GM23338 (cell line): ENCODE measurements around the gene KCNMA1. TPM values are rescaled to one million over a fixed set of nuclear protein-coding genes. Genes with fewer than 3 reads are reported as not detected.

Source experiments
- ATAC-seq: fragments of 200-7000 bp; cut with Tn5 transposase; 3 replicates; pipeline ENCODE4 v1.9.1; 2020
- DNase-seq: peaks from one replicate; pipeline ENCODE4 v3.0.0-alpha.2; 2015; ENCODE audit warnings: low spot score
- H2AFZ ChIP-seq: fragments of 200-600 bp; sonication (generic); 2 replicates; pipeline ENCODE4 v1.8.0; 2016; ENCODE audit warnings: antibody characterized with exemption, mild to moderate bottlenecking, moderate library complexity
- H3F3A ChIP-seq: fragments of 200-600 bp; sonication (generic); replicated peaks from 2 replicates; pipeline ENCODE4 v1.8.0; 2017; ENCODE audit warnings: antibody characterized with exemption, mixed run types, low read depth
- H3K27ac ChIP-seq: fragments of 200-600 bp; sonication (generic); 2 replicates; pipeline ENCODE4 v1.6.1; 2016; ENCODE audit warnings: low read depth
- H3K27me3 ChIP-seq: fragments of 200-600 bp; sonication (generic); 2 replicates; pipeline ENCODE4 v1.8.0; 2016; ENCODE audit warnings: mild to moderate bottlenecking, mixed run types, moderate library complexity; ENCODE audit not compliant: insufficient read depth
- H3K36me3 ChIP-seq: fragments of 200-600 bp; sonication (generic); 2 replicates; pipeline ENCODE4 v1.8.0; 2016; ENCODE audit warnings: mild to moderate bottlenecking; ENCODE audit not compliant: insufficient read depth
- H3K4me1 ChIP-seq: fragments of 200-600 bp; sonication (generic); 2 replicates; pipeline ENCODE4 v1.8.0; 2016; ENCODE audit warnings: mild to moderate bottlenecking, moderate library complexity; ENCODE audit not compliant: insufficient read depth
- H3K4me2 ChIP-seq: fragments of 200-600 bp; sonication (generic); 2 replicates; pipeline ENCODE4 v1.7.1; 2017; ENCODE audit warnings: mixed run types
- H3K4me3 ChIP-seq: fragments of 200-600 bp; sonication (generic); 2 replicates; pipeline ENCODE4 v1.6.1; 2016; ENCODE audit warnings: mixed run types
- H3K79me2 ChIP-seq: fragments of 200-600 bp; sonication (generic); replicated peaks from 2 replicates; pipeline ENCODE4 v1.8.0; 2017; ENCODE audit warnings: mild to moderate bottlenecking; ENCODE audit not compliant: insufficient read depth
- H3K9me2 ChIP-seq: fragments of 200-600 bp; sonication (generic); 2 replicates; pipeline ENCODE4 v1.8.0; 2017; ENCODE audit not compliant: insufficient read depth
- H4K20me1 ChIP-seq: fragments of 200-600 bp; sonication (generic); replicated peaks from 2 replicates; pipeline ENCODE4 v1.8.0; 2017; ENCODE audit warnings: mild to moderate bottlenecking; ENCODE audit not compliant: insufficient read depth
- H3K27ac Mint-ChIP-seq: 2 replicates; pipeline ENCODE4 v1.8.0; 2020; ENCODE audit warnings: inconsistent platforms, mild to moderate bottlenecking, moderate library complexity, mixed read lengths
- H3K27me3 Mint-ChIP-seq: 3 replicates; pipeline ENCODE4 v1.8.0; 2022; ENCODE audit warnings: low read depth, mild to moderate bottlenecking, moderate library complexity, mixed read lengths, inconsistent platforms; ENCODE audit not compliant: insufficient read depth, poor library complexity
- H3K36me3 Mint-ChIP-seq: 3 replicates; pipeline ENCODE4 v1.8.0; 2021; ENCODE audit warnings: low read depth, mild to moderate bottlenecking, inconsistent platforms, moderate library complexity, mixed read lengths
- H3K4me1 Mint-ChIP-seq: 3 replicates; pipeline ENCODE4 v1.8.0; 2020; ENCODE audit warnings: mild to moderate bottlenecking, inconsistent platforms, mixed read lengths
- H3K4me3 Mint-ChIP-seq: 3 replicates; pipeline ENCODE4 v1.8.0; 2021; ENCODE audit warnings: moderate library complexity, mild to moderate bottlenecking, inconsistent platforms, mixed read lengths
- H3K9me3 Mint-ChIP-seq: 3 replicates; pipeline ENCODE4 v1.8.0; 2020; ENCODE audit warnings: moderate library complexity, mild to moderate bottlenecking, inconsistent platforms, mixed read lengths
- EZH2 ChIP-seq: fragments of 200-600 bp; sonication (generic); IDR thresholded peaks from one replicate; pipeline ENCODE4 v1.8.0; 2017; ENCODE audit warnings: antibody characterized with exemption, mild to moderate bottlenecking, low read depth; ENCODE audit not compliant: unreplicated experiment
- EZH2phosphoT487 ChIP-seq: fragments of 200-600 bp; sonication (generic); IDR thresholded peaks from one replicate; pipeline ENCODE4 v1.8.1; 2018; ENCODE audit warnings: antibody characterized with exemption; ENCODE audit not compliant: unreplicated experiment
- NANOG ChIP-seq: IDR thresholded peaks from 2 replicates; pipeline ENCODE4 v1.6.1; 2016; ENCODE audit warnings: antibody characterized with exemption, borderline replicate concordance
- POLR2AphosphoS5 ChIP-seq: IDR thresholded peaks from 2 replicates; pipeline ENCODE4 v1.6.1; 2016; ENCODE audit warnings: antibody characterized with exemption, low read depth
- ZNF114 ChIP-seq: fragments of 250-450 bp; sonication (Bioruptor Pico); IDR thresholded peaks from 2 replicates; pipeline ENCODE4 v1.5.0; 2020; ENCODE audit warnings: mild to moderate bottlenecking, moderate library complexity
- polyA plus RNA-seq: library from polyadenylated mRNA; unstranded; fragments of >200 nt; fragmentation: Nextera tagmentation; extraction: Ambion mirVana; gene quantifications from 2 replicates; pipeline ENCODE4 v1.2.1, GENCODE V29; 2016
- total RNA-seq: library from RNA; depleted of rRNA; stranded (reverse); fragments of >200 nt; shearing (Covaris generic); gene quantifications from 2 replicates; pipeline ENCODE4 v1.2.3, GENCODE V29; 2014
- TF ChIP-seq, protein P1 (sequence below), 2 experiments: fragments of 200-600 bp in 1 of 2; sonication (generic) in 1 of 2; conservative IDR thresholded peaks; 2 replicates each; pipeline versions ENCODE4 v1.5.1 to v1.6.1; 2016 to 2017; ENCODE audit warnings: antibody characterized with exemption in 2 of 2, low read depth in 2 of 2, mild to moderate bottlenecking in 2 of 2, moderate library complexity in 1 of 2
- TF ChIP-seq, protein P2 (sequence below): IDR thresholded peaks from one replicate; pipeline ENCODE4 v1.6.1; 2018; ENCODE audit warnings: antibody characterized with exemption; ENCODE audit not compliant: unreplicated experiment
- TF ChIP-seq, protein P3 (sequence below): IDR thresholded peaks from 2 replicates; pipeline ENCODE4 v1.6.1; 2016; ENCODE audit warnings: antibody characterized with exemption

KCNMA1 gene
- total and polyA plus RNA-seq, 2 experiments from 2014 or later, result 8.2 to 9.0 TPM

DNA sequence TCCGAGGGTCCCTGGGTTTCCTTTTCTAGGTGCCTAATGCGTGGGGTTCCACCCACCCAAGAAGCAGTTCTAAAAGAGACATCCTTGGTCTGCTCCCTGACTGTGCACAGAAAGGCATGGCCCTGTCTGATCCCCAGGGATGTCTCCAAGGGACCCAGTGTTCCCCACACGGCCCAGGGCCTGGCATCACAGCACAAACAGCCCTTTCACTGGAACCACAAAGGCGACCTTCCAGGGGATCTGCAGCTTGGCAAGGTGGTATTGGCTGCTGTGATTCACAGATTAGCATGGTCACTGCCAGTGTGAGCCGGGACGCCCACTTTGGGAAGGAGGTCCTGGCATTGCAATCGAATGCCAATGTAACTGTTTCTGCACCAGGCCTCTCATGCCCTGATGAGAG is 6.4 kb downstream of the KCNMA1 start:
- Histone ChIP-seq H3K27ac (no peak overlapping the region), H3K27me3 (peaks cover 17% of the 10 kb centered on the region), H3K79me2 (peaks cover 11% of the 10 kb centered on the region), H4K20me1 (peaks cover 6% of the 10 kb centered on the region; the same call in 1 of the 2 replicates), H2AFZ (no peak overlapping the region), H3K4me3 (no peak overlapping the region), H3K9me2 (no peaks in the 10 kb centered on the region), H3F3A (peaks cover 7% of the 10 kb centered on the region; the same call in 1 of the 2 replicates), H3K4me2 (no peak overlapping the region), H3K36me3 (no peaks in the 10 kb centered on the region), H3K4me1 (peaks cover 33% of the 10 kb centered on the region)
- peaks cover 36% of the 10 kb centered on the region for H3K4me1 Mint-ChIP-seq
- no peak overlapping the region for H3K4me3 Mint-ChIP-seq
- peaks cover 22% of the 10 kb centered on the region for H3K27me3 Mint-ChIP-seq
- no peaks in the 10 kb centered on the region for H3K36me3 Mint-ChIP-seq
- DNase-seq (no peak), ATAC-seq (no peak)
- TF ChIP-seq, protein P1, sequence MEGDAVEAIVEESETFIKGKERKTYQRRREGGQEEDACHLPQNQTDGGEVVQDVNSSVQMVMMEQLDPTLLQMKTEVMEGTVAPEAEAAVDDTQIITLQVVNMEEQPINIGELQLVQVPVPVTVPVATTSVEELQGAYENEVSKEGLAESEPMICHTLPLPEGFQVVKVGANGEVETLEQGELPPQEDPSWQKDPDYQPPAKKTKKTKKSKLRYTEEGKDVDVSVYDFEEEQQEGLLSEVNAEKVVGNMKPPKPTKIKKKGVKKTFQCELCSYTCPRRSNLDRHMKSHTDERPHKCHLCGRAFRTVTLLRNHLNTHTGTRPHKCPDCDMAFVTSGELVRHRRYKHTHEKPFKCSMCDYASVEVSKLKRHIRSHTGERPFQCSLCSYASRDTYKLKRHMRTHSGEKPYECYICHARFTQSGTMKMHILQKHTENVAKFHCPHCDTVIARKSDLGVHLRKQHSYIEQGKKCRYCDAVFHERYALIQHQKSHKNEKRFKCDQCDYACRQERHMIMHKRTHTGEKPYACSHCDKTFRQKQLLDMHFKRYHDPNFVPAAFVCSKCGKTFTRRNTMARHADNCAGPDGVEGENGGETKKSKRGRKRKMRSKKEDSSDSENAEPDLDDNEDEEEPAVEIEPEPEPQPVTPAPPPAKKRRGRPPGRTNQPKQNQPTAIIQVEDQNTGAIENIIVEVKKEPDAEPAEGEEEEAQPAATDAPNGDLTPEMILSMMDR (conservative IDR thresholded peaks at IDR 0.05; ENCODE audit: low read depth in 2 of 2), result no peak
- no peak for TF ChIP-seq EZH2phosphoT487
- TF ChIP-seq ZNF114 (CRISPR knock-in tag), result no peak
- TF ChIP-seq POLR2AphosphoS5, result no peak
- H3K9me3 Mint-ChIP-seq, result no peaks in the 10 kb centered on the region
- no peak overlapping the region for H3K27ac Mint-ChIP-seq

DNA sequence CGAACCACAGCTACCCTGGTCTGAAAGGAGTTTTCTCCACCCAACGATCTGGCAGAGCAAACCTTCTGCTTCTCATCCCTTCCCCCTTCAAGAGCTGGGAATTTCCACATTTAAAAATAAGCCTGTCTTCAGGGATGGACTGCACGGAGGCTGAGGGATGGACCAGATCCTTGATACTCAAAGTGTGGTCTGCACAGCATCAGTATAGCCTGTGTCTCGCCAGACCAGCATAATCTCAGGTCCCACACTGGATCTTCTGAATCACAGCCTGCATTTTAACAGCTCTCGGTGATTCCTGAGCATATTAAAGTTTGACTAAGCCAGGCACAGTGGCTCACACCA is 7.1 kb downstream of the KCNMA1 start:
- H3K4me1 ChIP-seq, result peaks cover 26% of the 10 kb centered on the region
- H4K20me1 ChIP-seq, result no peaks in the 10 kb centered on the region; the same call in 1 of the 2 replicates
- H3K4me2 ChIP-seq, result no peak overlapping the region
- no peaks in the 10 kb centered on the region for H3K9me2 ChIP-seq
- H3K36me3 Mint-ChIP-seq, result no peaks in the 10 kb centered on the region
- H3K27me3 Mint-ChIP-seq, result peaks cover 14% of the 10 kb centered on the region
- H2AFZ ChIP-seq, result no peak overlapping the region
- H3K79me2 ChIP-seq, result peaks cover 11% of the 10 kb centered on the region
- H3F3A ChIP-seq, result no peaks in the 10 kb centered on the region
- H3K27ac ChIP-seq, result no peak overlapping the region
- TF ChIP-seq, protein P1 (conservative IDR thresholded peaks at IDR 0.05; ENCODE audit: low read depth in 2 of 2), result no peak
- TF ChIP-seq, protein P2, sequence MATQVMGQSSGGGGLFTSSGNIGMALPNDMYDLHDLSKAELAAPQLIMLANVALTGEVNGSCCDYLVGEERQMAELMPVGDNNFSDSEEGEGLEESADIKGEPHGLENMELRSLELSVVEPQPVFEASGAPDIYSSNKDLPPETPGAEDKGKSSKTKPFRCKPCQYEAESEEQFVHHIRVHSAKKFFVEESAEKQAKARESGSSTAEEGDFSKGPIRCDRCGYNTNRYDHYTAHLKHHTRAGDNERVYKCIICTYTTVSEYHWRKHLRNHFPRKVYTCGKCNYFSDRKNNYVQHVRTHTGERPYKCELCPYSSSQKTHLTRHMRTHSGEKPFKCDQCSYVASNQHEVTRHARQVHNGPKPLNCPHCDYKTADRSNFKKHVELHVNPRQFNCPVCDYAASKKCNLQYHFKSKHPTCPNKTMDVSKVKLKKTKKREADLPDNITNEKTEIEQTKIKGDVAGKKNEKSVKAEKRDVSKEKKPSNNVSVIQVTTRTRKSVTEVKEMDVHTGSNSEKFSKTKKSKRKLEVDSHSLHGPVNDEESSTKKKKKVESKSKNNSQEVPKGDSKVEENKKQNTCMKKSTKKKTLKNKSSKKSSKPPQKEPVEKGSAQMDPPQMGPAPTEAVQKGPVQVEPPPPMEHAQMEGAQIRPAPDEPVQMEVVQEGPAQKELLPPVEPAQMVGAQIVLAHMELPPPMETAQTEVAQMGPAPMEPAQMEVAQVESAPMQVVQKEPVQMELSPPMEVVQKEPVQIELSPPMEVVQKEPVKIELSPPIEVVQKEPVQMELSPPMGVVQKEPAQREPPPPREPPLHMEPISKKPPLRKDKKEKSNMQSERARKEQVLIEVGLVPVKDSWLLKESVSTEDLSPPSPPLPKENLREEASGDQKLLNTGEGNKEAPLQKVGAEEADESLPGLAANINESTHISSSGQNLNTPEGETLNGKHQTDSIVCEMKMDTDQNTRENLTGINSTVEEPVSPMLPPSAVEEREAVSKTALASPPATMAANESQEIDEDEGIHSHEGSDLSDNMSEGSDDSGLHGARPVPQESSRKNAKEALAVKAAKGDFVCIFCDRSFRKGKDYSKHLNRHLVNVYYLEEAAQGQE, result no peak
- TF ChIP-seq EZH2 (no peak), NANOG (no peak), POLR2AphosphoS5 (no peak), ZNF114 (CRISPR knock-in tag) (no peak)
- TF ChIP-seq, protein P3, sequence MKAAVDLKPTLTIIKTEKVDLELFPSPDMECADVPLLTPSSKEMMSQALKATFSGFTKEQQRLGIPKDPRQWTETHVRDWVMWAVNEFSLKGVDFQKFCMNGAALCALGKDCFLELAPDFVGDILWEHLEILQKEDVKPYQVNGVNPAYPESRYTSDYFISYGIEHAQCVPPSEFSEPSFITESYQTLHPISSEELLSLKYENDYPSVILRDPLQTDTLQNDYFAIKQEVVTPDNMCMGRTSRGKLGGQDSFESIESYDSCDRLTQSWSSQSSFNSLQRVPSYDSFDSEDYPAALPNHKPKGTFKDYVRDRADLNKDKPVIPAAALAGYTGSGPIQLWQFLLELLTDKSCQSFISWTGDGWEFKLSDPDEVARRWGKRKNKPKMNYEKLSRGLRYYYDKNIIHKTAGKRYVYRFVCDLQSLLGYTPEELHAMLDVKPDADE, result no peak
- H3K36me3 ChIP-seq, result no peaks in the 10 kb centered on the region
- H3K9me3 Mint-ChIP-seq, result no peaks in the 10 kb centered on the region
- H3K27me3 ChIP-seq, result peaks cover 9% of the 10 kb centered on the region
- no peak overlapping the region for H3K27ac Mint-ChIP-seq
- no peak overlapping the region for H3K4me3 ChIP-seq
- peaks cover 29% of the 10 kb centered on the region for H3K4me1 Mint-ChIP-seq
- DNase-seq, result no peak
- H3K4me3 Mint-ChIP-seq, result no peak overlapping the region
- no peak for ATAC-seq
